ENCODE data around the gene TCAP.

The TCAP gene

DNA sequence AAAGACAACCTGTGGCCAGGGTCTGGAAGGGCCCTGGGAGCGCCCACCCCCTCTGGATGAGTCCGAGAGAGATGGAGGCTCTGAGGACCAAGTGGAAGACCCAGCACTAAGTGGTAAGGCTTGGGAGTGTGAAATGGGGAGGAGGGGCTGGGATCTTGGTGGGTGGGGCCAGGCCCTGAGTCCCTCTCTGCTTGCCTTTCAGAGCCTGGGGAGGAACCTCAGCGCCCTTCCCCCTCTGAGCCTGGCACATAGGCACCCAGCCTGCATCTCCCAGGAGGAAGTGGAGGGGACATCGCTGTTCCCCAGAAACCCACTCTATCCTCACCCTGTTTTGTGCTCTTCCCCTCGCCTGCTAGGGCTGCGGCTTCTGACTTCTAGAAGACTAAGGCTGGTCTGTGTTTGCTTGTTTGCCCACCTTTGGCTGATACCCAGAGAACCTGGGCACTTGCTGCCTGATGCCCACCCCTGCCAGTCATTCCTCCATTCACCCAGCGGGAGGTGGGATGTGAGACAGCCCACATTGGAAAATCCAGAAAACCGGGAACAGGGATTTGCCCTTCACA is 29.5 kb upstream of the TCAP start:
- Histone ChIP-seq H3K9ac (ENCODE audit: low read length) (no peak overlapping the region), H3K4me2 (ENCODE audit: low read length) (peak overlapping the region; percentile 94; the same call in 1 of the 2 replicates), H3K79me2 (ENCODE audit: low read length) (peaks cover 30% of the 10 kb centered on the region), H3K27me3 (ENCODE audit: low read depth, low read length) (no peaks in the 10 kb centered on the region), H3K4me1 (ENCODE audit: low read length) (peaks cover 25% of the 10 kb centered on the region), H3K9me3 (ENCODE audit: insufficient read depth, low read length) (no peaks in the 10 kb centered on the region), H3K27ac (ENCODE audit: low read length) (no peak overlapping the region), H3K4me3 (ENCODE audit: low read length) (0 out of 2 replicates have a peak overlapping the region, but pooled peaks have one; percentile 78), H4K20me1 (ENCODE audit: insufficient read depth, low read length) (peaks cover 5% of the 10 kb centered on the region; the same call in 1 of the 2 replicates), H2AFZ (ENCODE audit: low read depth, low read length) (no peak overlapping the region), H3K36me3 (replicated peaks; ENCODE audit: low read depth, low read length) (no peaks in the 10 kb centered on the region)
- TF ChIP-seq, protein P1, sequence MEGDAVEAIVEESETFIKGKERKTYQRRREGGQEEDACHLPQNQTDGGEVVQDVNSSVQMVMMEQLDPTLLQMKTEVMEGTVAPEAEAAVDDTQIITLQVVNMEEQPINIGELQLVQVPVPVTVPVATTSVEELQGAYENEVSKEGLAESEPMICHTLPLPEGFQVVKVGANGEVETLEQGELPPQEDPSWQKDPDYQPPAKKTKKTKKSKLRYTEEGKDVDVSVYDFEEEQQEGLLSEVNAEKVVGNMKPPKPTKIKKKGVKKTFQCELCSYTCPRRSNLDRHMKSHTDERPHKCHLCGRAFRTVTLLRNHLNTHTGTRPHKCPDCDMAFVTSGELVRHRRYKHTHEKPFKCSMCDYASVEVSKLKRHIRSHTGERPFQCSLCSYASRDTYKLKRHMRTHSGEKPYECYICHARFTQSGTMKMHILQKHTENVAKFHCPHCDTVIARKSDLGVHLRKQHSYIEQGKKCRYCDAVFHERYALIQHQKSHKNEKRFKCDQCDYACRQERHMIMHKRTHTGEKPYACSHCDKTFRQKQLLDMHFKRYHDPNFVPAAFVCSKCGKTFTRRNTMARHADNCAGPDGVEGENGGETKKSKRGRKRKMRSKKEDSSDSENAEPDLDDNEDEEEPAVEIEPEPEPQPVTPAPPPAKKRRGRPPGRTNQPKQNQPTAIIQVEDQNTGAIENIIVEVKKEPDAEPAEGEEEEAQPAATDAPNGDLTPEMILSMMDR (IDR thresholded peaks at IDR 0.05; ENCODE audit: low read depth, low read length) = no peak
- TF ChIP-seq EZH2phosphoT487 (IDR thresholded peaks at IDR 0.05; ENCODE audit: low read depth) = no peak

DNA sequence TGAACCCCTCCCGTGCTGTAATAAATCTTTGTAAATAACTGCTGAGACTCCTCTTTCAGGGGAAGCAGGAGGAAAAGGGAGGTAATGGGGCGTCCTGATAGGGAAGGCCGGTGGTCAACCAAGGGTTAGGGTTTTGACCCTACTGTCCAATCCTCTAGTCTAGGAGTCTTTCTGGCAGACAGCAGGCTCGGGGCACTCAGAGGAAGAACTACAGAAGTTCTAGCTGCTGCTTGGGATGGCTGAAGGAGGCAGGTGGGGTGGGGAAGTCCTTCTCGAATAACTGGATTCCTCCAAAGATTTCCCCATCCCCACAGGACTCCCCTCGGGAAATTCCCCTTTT is 28.6 kb upstream of the TCAP start:
- peaks cover 12% of the 10 kb centered on the region for H4K20me1 ChIP-seq (ENCODE audit: insufficient read depth, low read length)
- H3K4me1 ChIP-seq (ENCODE audit: low read length) = peaks cover 28% of the 10 kb centered on the region
- no peak for TF ChIP-seq EZH2phosphoT487 (IDR thresholded peaks at IDR 0.05; ENCODE audit: low read depth)
- TF ChIP-seq, protein P1 (IDR thresholded peaks at IDR 0.05; ENCODE audit: low read depth, low read length) = no peak
- H3K4me2 ChIP-seq (ENCODE audit: low read length) = peak overlapping the region; percentile 94
- peak overlapping the region; percentile 84 for H3K9ac ChIP-seq (ENCODE audit: low read length)
- peak overlapping the region; percentile 42; the same call in 1 of the 2 replicates for H2AFZ ChIP-seq (ENCODE audit: low read depth, low read length)
- peak overlapping the region; percentile 78 for H3K4me3 ChIP-seq (ENCODE audit: low read length)
- H3K79me2 ChIP-seq (ENCODE audit: low read length) = peaks cover 37% of the 10 kb centered on the region
- peak overlapping the region; percentile 38 for H3K27ac ChIP-seq (ENCODE audit: low read length)
- no peaks in the 10 kb centered on the region for H3K36me3 ChIP-seq (replicated peaks; ENCODE audit: low read depth, low read length)
- H3K9me3 ChIP-seq (ENCODE audit: insufficient read depth, low read length) = no peaks in the 10 kb centered on the region
- no peaks in the 10 kb centered on the region for H3K27me3 ChIP-seq (ENCODE audit: low read depth, low read length)

DNA sequence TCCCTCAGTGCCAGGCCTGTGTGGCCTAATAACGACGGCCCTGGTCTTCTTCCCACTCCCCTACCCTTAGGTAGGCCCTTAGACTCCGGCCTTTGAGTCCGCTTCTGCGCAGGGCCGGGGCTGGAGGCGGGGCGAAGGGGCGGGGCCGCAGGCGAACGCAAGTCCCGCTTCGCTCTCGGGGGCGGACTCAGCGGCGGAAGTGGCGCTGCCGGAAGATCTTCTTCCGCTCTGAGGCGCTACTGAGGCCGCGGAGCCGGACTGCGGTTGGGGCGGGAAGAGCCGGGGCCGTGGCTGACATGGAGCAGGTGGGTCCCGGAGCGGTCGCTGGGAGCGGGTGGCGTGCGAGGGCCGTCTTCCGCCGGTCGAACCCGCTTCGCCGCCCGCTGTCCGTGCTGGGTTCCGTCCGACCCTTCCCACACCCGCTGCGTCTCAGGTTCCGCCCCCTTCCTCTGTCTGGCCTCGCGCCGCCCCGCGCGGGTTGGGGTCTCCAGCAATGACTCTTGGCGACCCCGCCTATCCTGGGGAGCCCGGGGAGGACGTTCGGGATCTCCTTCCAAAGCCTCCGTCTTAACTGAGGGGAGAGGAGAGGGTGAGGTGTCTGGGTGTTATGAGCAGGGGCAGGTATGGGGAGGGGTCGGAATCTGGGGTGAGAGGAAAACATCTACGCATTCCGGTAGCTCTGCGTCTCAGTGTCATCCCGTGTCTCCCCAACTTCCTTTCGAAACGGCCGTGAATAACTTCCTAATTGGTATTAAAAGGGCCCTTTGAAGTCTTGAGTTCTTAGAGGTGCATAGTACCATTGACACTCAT is 28.0 kb upstream of the TCAP start, which contains the start of gene STARD3:
Gene STARD3, plus strand, starts transcription at position 218 of the 810 bp plus-strand sequence. CDS start 16,388 bp downstream, outside the sequence.
- H3K4me2 ChIP-seq (ENCODE audit: low read length) = peak within 1 kb of the TSS; percentile 94
- no peaks in the 10 kb centered on the region for H3K36me3 ChIP-seq (replicated peaks; ENCODE audit: low read depth, low read length)
- H3K79me2 ChIP-seq (ENCODE audit: low read length) = peaks cover 40% of the 10 kb centered on the region
- H3K9me3 ChIP-seq (ENCODE audit: insufficient read depth, low read length) = no peaks in the 10 kb centered on the region
- no peaks in the 10 kb centered on the region for H3K27me3 ChIP-seq (ENCODE audit: low read depth, low read length)
- peak within 1 kb of the TSS; percentile 57; the same call in 1 of the 2 replicates for H2AFZ ChIP-seq (ENCODE audit: low read depth, low read length)
- H3K4me3 ChIP-seq (ENCODE audit: low read length) = peak within 1 kb of the TSS; percentile 78
- H3K27ac ChIP-seq (ENCODE audit: low read length) = peak within 1 kb of the TSS; percentile 38
- peaks cover 18% of the 10 kb centered on the region for H4K20me1 ChIP-seq (ENCODE audit: insufficient read depth, low read length)
- no peak for TF ChIP-seq EZH2phosphoT487 (IDR thresholded peaks at IDR 0.05; ENCODE audit: low read depth)
- TF ChIP-seq, protein P1 (IDR thresholded peaks at IDR 0.05; ENCODE audit: low read depth, low read length) = no peak
- peak within 1 kb of the TSS; percentile 84 for H3K9ac ChIP-seq (ENCODE audit: low read length)
- peaks cover 28% of the 10 kb centered on the region for H3K4me1 ChIP-seq (ENCODE audit: low read length)

DNA sequence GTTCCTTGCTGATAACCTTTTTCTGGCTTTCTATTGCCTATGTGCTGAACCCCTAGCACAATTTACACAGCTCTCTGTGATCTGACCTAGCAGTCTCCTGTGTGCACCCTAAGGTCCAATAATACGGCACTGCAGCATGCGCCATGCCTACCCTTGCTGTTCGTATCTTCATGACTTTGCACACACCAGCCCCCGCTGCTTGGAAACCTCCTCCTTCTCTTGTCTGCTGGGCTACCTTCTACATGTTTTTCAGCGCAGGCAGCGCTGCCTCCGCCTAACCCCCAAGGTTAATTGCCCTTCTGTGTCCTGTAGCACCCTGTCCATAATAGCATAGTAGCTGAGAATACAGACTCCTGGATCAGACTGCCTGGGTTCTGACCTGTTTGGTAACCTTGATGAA is 26.8 kb upstream of the TCAP start:
- peak overlapping the region; percentile 78 for H3K4me3 ChIP-seq (ENCODE audit: low read length)
- H3K27me3 ChIP-seq (ENCODE audit: low read depth, low read length) = no peaks in the 10 kb centered on the region
- H3K27ac ChIP-seq (ENCODE audit: low read length) = no peak overlapping the region
- H3K9me3 ChIP-seq (ENCODE audit: insufficient read depth, low read length) = no peaks in the 10 kb centered on the region
- H2AFZ ChIP-seq (ENCODE audit: low read depth, low read length) = no peak overlapping the region
- H3K79me2 ChIP-seq (ENCODE audit: low read length) = peaks cover 47% of the 10 kb centered on the region
- TF ChIP-seq, protein P1 (IDR thresholded peaks at IDR 0.05; ENCODE audit: low read depth, low read length) = no peak
- TF ChIP-seq EZH2phosphoT487 (IDR thresholded peaks at IDR 0.05; ENCODE audit: low read depth) = no peak
- peaks cover 28% of the 10 kb centered on the region for H3K4me1 ChIP-seq (ENCODE audit: low read length)
- H4K20me1 ChIP-seq (ENCODE audit: insufficient read depth, low read length) = peaks cover 28% of the 10 kb centered on the region
- H3K4me2 ChIP-seq (ENCODE audit: low read length) = peak overlapping the region; percentile 94
- peak overlapping the region; percentile 84 for H3K9ac ChIP-seq (ENCODE audit: low read length)
- no peaks in the 10 kb centered on the region for H3K36me3 ChIP-seq (replicated peaks; ENCODE audit: low read depth, low read length)

All from OCI-LY3 (cell line).